ENCODE results near the gene UBE2C. TPM values are rescaled to one million over a fixed set of nuclear protein-coding genes. Genes with fewer than 3 reads are reported as not detected.
"Not testable (repeated sequence)": the region's sequence is repeated elsewhere in the genome, so short reads cannot be mapped to it uniquely, and the experiment has no call there.

Gene UBE2C
- total RNA-seq: 1 to 10 TPM in 1 of 4 donors, under 1 TPM in 2, not detected in 1; 0.83 to 2.7 (median 0.91) TPM

DNA sequence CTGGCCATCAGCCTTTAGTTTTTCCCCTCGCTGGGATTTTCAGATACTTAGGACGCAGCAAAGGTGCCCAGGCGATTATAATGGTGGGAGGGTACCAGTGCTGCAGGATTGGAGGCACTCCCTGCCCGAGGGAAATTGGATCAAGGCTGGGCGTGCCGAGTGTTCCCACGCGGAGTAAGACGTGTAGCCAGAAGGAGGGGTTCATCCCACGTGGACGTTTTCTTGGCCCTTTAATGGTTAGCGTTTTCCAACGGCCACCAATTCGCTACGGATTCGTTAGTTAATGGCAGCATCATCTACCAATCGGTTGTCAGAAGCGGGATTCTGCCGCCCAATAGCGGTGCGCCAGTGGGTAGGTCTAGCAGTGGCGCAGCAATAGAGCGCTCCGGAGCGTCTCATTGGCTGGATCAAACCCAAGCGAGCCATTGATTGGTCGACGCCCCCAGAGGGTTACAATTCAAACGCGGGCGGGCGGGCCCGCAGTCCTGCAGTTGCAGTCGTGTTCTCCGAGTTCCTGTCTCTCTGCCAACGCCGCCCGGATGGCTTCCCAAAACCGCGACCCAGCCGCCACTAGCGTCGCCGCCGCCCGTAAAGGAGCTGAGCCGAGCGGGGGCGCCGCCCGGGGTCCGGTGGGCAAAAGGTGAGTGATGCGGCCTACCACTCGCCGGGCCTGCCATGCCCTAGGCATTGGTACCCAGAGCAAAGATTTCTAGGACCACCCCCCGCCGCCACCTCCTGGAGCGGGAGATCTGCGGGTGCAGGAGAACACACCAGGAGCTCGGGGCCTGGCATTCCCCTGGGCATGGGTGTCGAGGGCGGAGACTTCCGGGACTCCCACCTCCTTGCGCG is at the start of gene UBE2C:
Gene UBE2C, plus strand, starts transcription at position 488 of the 849 bp plus-strand sequence. Its CDS starts 52 bp downstream, at position 540.
- Histone ChIP-seq H3K4me3 (peak within 1 kb of the TSS; percentile 54 to 64 (median 56)), H3K27ac (replicated peaks in 1 of 4) (peak within 1 kb of the TSS; percentile 33 to 61 (median 47)), H3K27me3 (no peaks in the 10 kb centered on the region), H3K36me3 (peaks cover 34 to 44% (median 42%) of the 10 kb centered on the region in 4 donors), H3K9me3 (no peaks in the 10 kb centered on the region), H3K4me1 (peaks cover 5 to 23% (median 20%) of the 10 kb centered on the region in 4 donors)
- TF ChIP-seq EP300 (IDR thresholded peaks at IDR 0.05): no peak
- peak; percentile 68 to 79 for TF ChIP-seq POLR2AphosphoS5 (IDR thresholded peaks at IDR 0.05)
- intact Hi-C loops (cut with DNase I): loop anchor here (5.0 kb wide), 1 partner anchor 155 kb away; no protein-coding TSS in a partner anchor
- peak; percentile 99 for DNase-seq (ENCODE audit: extremely low spot score)
- 0% methylated on average over 14 of the region's 65 CpGs for WGBS

DNA sequence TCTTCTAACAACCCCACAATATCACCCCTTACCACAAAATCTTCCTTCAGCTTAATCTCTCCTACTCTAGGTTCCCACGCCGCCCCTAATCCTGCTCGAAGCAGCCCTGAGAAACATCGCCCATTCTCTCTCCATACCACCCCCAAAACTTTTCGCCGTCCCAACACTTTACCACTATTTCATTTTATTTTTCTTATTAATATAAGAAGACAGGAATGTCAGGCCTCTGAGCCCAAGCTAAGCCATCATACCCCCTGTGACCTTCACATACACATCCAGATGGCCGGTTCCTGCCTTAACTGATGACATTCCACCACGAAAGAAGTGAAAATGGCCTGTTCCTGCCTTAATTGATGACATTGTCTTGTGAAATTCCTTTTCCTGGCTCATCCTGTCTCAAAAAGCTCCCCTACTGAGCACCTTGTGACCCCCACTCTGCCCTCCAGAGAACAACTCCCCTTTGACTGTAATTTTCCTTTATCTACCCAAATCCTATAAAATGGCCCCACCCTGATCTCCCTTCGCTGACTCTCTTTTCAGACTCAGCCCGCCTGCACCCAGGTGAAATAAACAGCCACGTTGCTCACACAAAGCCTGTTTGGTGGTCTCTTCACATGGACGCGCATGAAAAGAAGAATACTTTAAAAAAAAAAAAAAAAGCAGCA is 47.7 kb upstream of the UBE2C start:
- H3K27me3 ChIP-seq; DNase-seq (ENCODE audit: extremely low spot score); H3K9me3 ChIP-seq; H3K4me3 ChIP-seq; H3K36me3 ChIP-seq; H3K27ac ChIP-seq (replicated peaks in 1 of 4); H3K4me1 ChIP-seq; intact Hi-C loops (cut with DNase I): not testable (repeated sequence)
- WGBS: 82% methylated on average over 13 of the region's 13 CpGs

DNA sequence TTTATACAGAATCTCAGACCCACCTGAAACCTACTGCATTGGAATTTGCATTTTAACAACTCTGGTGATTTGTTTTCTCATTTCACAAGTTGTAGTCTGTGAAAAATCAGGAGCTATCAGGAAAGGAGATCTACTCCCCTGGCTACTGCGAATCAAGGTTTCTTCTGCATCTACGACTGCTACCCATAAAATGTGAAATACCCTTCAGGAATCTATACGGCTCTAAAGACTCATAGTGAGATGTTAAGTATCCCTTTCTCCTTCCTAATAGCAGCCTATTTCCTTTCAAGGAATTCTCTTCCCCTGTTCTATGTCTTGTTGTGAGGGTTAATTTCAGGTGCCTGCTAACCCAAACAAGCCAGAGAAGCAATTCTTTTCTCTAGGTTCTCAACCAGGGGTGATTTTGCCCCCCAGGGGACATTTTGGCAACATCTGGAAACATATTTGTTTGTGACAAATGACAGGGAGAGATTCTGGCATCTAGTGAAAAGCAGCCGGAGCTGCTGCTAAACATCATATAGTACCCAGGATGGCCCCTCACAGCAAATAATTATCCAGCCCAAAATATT is 47.1 kb upstream of the UBE2C start:
- H3K27me3 ChIP-seq: no peaks in the 10 kb centered on the region
- no peak for DNase-seq (ENCODE audit: extremely low spot score)
- H3K27ac ChIP-seq (replicated peaks in 1 of 4): no peak overlapping the region
- intact Hi-C loops (cut with DNase I): no loop called here
- H3K4me3 ChIP-seq: no peak overlapping the region
- TF ChIP-seq POLR2AphosphoS5 (IDR thresholded peaks at IDR 0.05): no peak
- H3K36me3 ChIP-seq: no peaks in the 10 kb centered on the region
- no peaks in the 10 kb centered on the region for H3K9me3 ChIP-seq
- no peaks in the 10 kb centered on the region for H3K4me1 ChIP-seq
- 67% methylated on average over 4 of the region's 4 CpGs for WGBS

DNA sequence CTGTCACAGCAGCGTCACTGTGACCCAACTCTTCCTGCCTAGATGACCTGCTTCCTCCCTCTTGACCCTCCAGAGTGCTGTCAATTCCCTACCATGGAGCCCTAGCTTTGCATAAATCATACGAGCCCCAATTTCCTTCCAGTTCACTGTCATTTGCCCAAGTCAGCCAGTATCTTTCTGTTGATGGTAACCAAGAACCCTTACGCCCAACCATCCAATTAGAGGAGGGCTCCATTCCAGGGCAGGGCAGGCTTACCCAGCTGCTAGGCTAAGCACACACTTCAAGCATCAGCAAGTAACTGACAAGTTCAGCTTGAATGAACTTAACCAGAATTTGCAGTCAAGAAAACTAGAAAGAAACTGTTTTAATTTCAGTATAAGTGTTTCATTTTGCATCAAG is 46.5 kb upstream of the UBE2C start:
- Histone ChIP-seq H3K27me3 (no peaks in the 10 kb centered on the region), H3K9me3 (no peaks in the 10 kb centered on the region), H3K27ac (replicated peaks in 1 of 4) (no peak overlapping the region), H3K4me3 (no peak overlapping the region), H3K36me3 (no peaks in the 10 kb centered on the region), H3K4me1 (peaks cover 2 to 3% (median 3%) of the 10 kb centered on the region in 4 donors)
- 80% methylated on average over 3 of the region's 3 CpGs for WGBS
- intact Hi-C loops (cut with DNase I): no loop called here
- no peak for DNase-seq (ENCODE audit: extremely low spot score)
- TF ChIP-seq POLR2A (IDR thresholded peaks at IDR 0.05; ENCODE audit: low read depth): no peak
- TF ChIP-seq, protein P1, sequence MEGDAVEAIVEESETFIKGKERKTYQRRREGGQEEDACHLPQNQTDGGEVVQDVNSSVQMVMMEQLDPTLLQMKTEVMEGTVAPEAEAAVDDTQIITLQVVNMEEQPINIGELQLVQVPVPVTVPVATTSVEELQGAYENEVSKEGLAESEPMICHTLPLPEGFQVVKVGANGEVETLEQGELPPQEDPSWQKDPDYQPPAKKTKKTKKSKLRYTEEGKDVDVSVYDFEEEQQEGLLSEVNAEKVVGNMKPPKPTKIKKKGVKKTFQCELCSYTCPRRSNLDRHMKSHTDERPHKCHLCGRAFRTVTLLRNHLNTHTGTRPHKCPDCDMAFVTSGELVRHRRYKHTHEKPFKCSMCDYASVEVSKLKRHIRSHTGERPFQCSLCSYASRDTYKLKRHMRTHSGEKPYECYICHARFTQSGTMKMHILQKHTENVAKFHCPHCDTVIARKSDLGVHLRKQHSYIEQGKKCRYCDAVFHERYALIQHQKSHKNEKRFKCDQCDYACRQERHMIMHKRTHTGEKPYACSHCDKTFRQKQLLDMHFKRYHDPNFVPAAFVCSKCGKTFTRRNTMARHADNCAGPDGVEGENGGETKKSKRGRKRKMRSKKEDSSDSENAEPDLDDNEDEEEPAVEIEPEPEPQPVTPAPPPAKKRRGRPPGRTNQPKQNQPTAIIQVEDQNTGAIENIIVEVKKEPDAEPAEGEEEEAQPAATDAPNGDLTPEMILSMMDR (IDR thresholded peaks at IDR 0.05): no peak
- TF ChIP-seq POLR2AphosphoS5 (IDR thresholded peaks at IDR 0.05): no peak
- no peak for TF ChIP-seq EP300 (IDR thresholded peaks at IDR 0.05)

DNA sequence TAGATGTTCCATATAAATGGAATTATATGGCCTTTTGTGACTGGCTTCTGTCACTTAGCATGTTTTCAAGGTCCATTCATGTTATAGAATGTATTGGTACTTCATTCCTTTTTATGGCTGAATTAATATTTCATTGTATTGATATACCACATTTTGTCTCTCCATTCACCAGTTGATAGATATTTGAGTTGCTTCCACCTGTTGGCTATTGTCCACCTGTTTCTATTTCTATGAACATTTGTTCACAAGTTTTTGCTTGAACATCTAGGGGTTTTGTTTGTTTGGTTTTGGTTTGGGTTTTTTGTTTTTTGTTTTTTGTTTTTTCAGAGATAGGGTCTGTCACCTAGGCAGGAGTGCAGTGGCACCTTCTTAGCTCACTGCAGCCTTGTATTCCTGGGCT is 44.0 kb upstream of the UBE2C start:
- no peak for DNase-seq (ENCODE audit: extremely low spot score)
- TF ChIP-seq, protein P1 (IDR thresholded peaks at IDR 0.05): no peak
- TF ChIP-seq EP300 (IDR thresholded peaks at IDR 0.05): no peak
- no peak for TF ChIP-seq POLR2A (IDR thresholded peaks at IDR 0.05; ENCODE audit: low read depth)
- Histone ChIP-seq H3K4me3 (no peak overlapping the region), H3K36me3 (no peaks in the 10 kb centered on the region), H3K4me1 (peaks cover 9 to 14% (median 13%) of the 10 kb centered on the region in 4 donors), H3K27ac (replicated peaks in 1 of 4) (no peak overlapping the region), H3K9me3 (no peaks in the 10 kb centered on the region), H3K27me3 (no peaks in the 10 kb centered on the region)
- intact Hi-C loops (cut with DNase I): no loop called here

DNA sequence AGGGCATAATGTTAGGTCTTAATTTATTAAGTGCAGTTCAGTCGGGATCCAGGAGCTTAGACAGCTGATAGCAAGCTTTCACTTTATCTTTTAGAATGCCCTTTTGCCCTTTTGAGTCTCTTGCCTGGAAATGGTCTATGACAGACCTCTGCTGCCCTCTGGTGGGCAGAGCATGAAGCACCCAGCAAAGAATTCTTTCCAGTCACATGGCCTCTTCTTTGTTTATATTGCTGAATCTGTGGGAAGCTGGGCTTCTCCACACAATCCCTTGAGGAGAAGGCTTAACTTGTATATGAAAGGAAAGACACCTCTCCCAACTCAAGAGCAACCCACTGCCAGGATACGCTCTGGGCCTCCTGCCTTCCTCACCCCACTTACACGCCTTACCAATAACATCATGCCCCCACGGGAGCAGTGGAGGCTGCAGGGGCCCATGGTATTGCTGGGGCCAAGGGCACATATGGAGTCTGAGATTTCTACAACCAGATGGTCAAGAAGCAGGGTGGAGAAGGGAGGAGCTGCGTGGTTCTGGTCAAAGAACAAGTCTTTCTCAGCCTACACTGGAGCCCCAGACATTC is 41.2 kb upstream of the UBE2C start:
- Histone ChIP-seq H3K36me3 (no peaks in the 10 kb centered on the region), H3K4me3 (no peak overlapping the region), H3K27me3 (no peaks in the 10 kb centered on the region), H3K27ac (replicated peaks in 1 of 4) (peak overlapping the region; percentile 64 to 74 (median 68)), H3K4me1 (peaks cover 9 to 21% (median 13%) of the 10 kb centered on the region in 4 donors), H3K9me3 (no peaks in the 10 kb centered on the region)
- peak; percentile 36 to 73 for TF ChIP-seq POLR2AphosphoS5 (IDR thresholded peaks at IDR 0.05)
- no peak for TF ChIP-seq POLR2A (IDR thresholded peaks at IDR 0.05; ENCODE audit: low read depth)
- TF ChIP-seq, protein P1 (IDR thresholded peaks at IDR 0.05): peak; percentile 98 to 99 (median 98)
- intact Hi-C loops (cut with DNase I): loop anchor here (2.0 to 10.0 kb wide), 4 partner anchors 224 to 452 kb away; partner anchors contain the start of gene EPPIN
- no peak for DNase-seq (ENCODE audit: extremely low spot score)
- 39% methylated on average over 5 of the region's 5 CpGs for WGBS

Data from esophagus muscularis mucosa (tissue), 4 donors.